Mucosa of rectum (tissue), 2 donors: ENCODE measurements around the gene SLC51B.

ENCODE experiments used
- H3K27ac ChIP-seq, 2 donors: one replicate each; pipeline ENCODE4 v1.7.0; 2013; ENCODE audit warnings: inconsistent platforms in 2 of 2, low read depth in 2 of 2, low read length in 2 of 2
- H3K27me3 ChIP-seq, 2 donors: one replicate each; pipeline ENCODE4 v1.7.0; 2013; ENCODE audit warnings: low read length in 2 of 2; ENCODE audit not compliant: control insufficient read depth in 2 of 2, insufficient read depth in 2 of 2
- H3K36me3 ChIP-seq, 2 donors: one replicate each; pipeline ENCODE4 v1.7.0; 2013; ENCODE audit warnings: low read length in 2 of 2; ENCODE audit not compliant: control insufficient read depth in 2 of 2, insufficient read depth in 2 of 2
- H3K4me1 ChIP-seq, 2 donors: one replicate each; pipeline ENCODE4 v1.7.0; 2013; ENCODE audit warnings: low read length in 2 of 2, mild to moderate bottlenecking in 1 of 2; ENCODE audit not compliant: control insufficient read depth in 2 of 2, insufficient read depth in 2 of 2
- H3K4me3 ChIP-seq, 2 donors: one replicate each; pipeline ENCODE4 v1.7.0; 2013; ENCODE audit warnings: low read length in 2 of 2
- H3K9ac ChIP-seq, 2 donors: one replicate each; pipeline ENCODE4 v1.7.0; 2013; ENCODE audit warnings: low read length in 2 of 2, low read depth in 1 of 2, mild to moderate bottlenecking in 1 of 2
- H3K9me3 ChIP-seq, 2 donors: one replicate each; pipeline ENCODE4 v1.7.0; 2013; ENCODE audit warnings: low read length in 2 of 2; ENCODE audit not compliant: control insufficient read depth in 2 of 2
- donor health status: healthy.
- donor health status: Normal muscosa, but diverticular disease.

Gene SLC51B

GRCh38 chr15:65079580-65079979 lies 34.4 kb downstream of the SLC51B start:
- H3K27ac ChIP-seq = no peak overlapping the region
- H3K4me3 ChIP-seq = no peak overlapping the region
- no peak overlapping the region for H3K9ac ChIP-seq
- no peaks in the 10 kb centered on the region for H3K9me3 ChIP-seq
- H3K27me3 ChIP-seq = no peaks in the 10 kb centered on the region
- peaks cover 15 to 23% of the 10 kb centered on the region in 2 donors for H3K4me1 ChIP-seq
- no peaks in the 10 kb centered on the region for H3K36me3 ChIP-seq

DNA sequence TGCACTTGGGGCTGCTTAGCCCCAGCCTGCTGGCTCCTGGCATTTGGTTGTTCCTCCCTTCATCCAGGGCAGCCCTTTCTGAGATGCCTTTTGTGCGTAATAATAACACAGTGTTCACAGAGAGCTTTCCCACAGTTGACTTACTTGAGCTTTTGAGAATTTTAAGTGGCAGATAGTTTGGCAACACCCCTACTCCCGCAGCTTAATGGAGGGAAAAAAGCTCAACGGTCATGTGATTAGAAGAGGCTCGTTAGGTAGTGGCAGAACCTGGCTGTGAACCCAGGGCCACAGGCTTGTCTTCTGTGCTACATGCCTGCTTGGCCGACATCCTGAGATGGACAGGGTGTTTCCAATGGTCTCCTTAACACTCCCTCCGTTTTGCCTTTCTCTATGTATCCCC lies 36.1 kb downstream of the SLC51B start:
- Histone ChIP-seq H3K4me1 (peaks cover 15 to 23% of the 10 kb centered on the region in 2 donors), H3K9me3 (no peaks in the 10 kb centered on the region), H3K9ac (no peak overlapping the region), H3K4me3 (no peak overlapping the region), H3K27ac (no peak overlapping the region), H3K36me3 (no peaks in the 10 kb centered on the region), H3K27me3 (no peaks in the 10 kb centered on the region)

DNA sequence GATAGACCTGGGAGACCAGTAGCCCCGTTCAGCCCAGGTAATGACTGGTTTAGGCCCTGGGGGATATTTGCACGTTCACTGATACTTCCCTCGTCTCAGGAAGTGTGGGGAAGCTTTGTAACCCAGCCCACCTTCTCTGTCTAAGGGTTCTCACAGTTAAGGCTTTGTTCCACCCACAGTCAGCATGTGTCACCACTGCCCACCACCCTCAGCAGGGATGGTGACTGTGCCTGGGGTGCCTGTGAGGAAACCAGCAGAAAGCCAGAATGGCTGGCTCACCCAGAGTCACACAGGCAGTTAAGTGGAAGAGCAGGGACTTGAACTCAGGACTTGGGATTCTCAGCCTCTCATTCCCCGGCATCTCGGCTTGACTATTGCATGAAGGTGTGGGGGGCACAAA lies 36.6 kb downstream of the SLC51B start:
- peaks cover 15 to 24% of the 10 kb centered on the region in 2 donors for H3K4me1 ChIP-seq
- no peaks in the 10 kb centered on the region for H3K9me3 ChIP-seq
- H3K9ac ChIP-seq = peak overlapping the region in 1 of 2 donors; percentile 33
- no peaks in the 10 kb centered on the region for H3K27me3 ChIP-seq
- H3K27ac ChIP-seq = peak overlapping the region in 1 of 2 donors; percentile 49
- no peaks in the 10 kb centered on the region for H3K36me3 ChIP-seq
- no peak overlapping the region for H3K4me3 ChIP-seq

DNA sequence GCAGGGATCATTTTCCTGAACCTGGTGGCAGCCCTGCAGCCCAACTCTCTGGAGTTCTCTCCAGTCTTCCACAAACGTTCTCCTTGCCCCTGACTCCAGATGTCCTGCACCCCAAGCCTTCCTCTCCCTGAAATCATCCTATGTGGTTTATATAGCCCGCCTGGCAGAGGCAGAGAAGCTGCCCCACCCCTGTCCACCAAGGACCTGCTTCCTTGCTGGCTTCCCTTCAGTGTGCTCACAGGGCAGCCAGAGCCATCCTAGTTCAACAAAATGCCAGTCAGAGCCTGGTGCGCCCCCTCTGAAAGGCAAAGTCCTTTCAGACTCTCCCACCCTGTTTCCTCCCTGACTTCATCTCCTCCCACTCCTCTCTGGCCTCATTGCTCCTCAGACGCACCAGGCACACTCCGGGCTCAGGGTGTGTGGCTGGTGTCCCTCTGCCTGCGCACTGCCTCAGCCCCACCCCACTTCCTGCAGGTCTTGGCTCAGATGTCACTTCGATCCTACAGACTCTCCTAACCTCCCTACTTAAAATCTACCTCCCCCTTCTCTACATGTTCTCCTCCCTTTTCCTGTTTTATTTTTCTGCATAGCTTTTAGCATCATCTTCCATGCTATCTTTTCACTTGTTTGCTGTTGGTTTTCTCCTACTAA lies 37.2 kb downstream of the SLC51B start:
- Histone ChIP-seq H3K9ac (peak overlapping the region in 1 of 2 donors; percentile 33), H3K27me3 (no peaks in the 10 kb centered on the region), H3K27ac (peak overlapping the region; percentile 30 to 49), H3K4me1 (peaks cover 15 to 30% of the 10 kb centered on the region in 2 donors), H3K4me3 (peak overlapping the region in 1 of 2 donors; percentile 14), H3K9me3 (no peaks in the 10 kb centered on the region), H3K36me3 (no peaks in the 10 kb centered on the region)

DNA sequence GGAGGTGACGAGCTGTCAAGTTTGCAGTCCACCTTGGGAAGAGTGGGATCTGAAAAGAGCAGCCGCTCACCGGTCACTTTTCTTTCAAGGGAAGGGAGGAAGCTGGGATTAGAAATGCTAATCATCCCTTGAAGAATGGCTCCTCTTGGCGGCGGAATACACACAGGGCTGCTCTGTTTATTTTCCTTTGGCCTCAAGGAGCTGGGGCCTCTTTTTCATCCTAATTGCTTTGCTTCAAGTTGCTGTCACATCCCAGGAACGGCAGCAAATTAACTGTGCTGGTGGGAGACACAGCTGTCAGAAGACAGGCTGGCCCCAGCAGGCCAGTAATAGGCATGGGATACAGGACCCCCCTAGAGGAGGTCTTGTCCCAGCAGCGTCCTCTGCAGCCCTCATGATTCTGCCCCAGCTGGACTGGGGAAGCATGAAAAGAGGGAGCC lies 38.1 kb downstream of the SLC51B start:
- Histone ChIP-seq H3K9ac (no peak overlapping the region), H3K4me1 (peaks cover 22 to 30% of the 10 kb centered on the region in 2 donors), H3K4me3 (no peak overlapping the region), H3K27ac (no peak overlapping the region), H3K36me3 (no peaks in the 10 kb centered on the region), H3K27me3 (no peaks in the 10 kb centered on the region), H3K9me3 (no peaks in the 10 kb centered on the region)

- H3K4me1 ChIP-seq = peaks cover 35 to 43% of the 10 kb centered on the region in 2 donors
- no peak overlapping the region for H3K9ac ChIP-seq
- H3K27ac ChIP-seq = no peak overlapping the region
Observed at GRCh38 chr15:65084500-65085206, 39.5 kb downstream of the SLC51B start.

DNA sequence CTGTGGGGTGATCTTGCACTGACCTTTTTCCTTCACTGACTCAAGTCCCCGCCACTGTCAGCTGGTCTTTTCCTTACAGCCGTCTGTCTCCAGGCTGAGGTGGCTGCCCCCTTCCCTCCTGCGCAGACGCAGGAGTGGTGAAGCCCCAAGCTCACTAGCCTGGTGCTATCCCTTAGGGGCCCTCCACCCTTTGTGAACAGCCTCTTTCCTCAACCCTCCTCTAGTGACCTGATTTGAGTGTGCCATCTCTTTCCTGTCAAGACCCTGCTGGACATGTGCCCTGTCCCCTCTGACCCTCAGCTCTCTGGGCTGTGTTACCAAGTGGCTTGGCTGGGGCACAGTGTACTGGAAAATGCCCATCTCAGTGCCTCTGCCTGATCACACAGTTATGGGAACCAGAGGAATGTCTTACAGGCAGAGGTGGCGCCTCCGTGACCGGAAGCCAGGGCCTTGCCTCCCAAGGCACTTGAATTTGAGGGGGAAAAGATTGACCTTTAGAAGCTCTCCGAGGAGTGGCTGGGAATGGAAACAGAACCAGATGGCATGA lies 40.1 kb downstream of the SLC51B start:
- no peak overlapping the region for H3K9ac ChIP-seq
- no peaks in the 10 kb centered on the region for H3K27me3 ChIP-seq
- H3K36me3 ChIP-seq = no peaks in the 10 kb centered on the region
- no peaks in the 10 kb centered on the region for H3K9me3 ChIP-seq
- peaks cover 37 to 43% of the 10 kb centered on the region in 2 donors for H3K4me1 ChIP-seq
- H3K27ac ChIP-seq = no peak overlapping the region
- H3K4me3 ChIP-seq = no peak overlapping the region

More at GRCh38 chr15:65084500-65085206, 39.5 kb downstream of the SLC51B start:
- Histone ChIP-seq H3K4me3 (no peak overlapping the region), H3K9me3 (no peaks in the 10 kb centered on the region), H3K27me3 (no peaks in the 10 kb centered on the region), H3K36me3 (no peaks in the 10 kb centered on the region)

DNA sequence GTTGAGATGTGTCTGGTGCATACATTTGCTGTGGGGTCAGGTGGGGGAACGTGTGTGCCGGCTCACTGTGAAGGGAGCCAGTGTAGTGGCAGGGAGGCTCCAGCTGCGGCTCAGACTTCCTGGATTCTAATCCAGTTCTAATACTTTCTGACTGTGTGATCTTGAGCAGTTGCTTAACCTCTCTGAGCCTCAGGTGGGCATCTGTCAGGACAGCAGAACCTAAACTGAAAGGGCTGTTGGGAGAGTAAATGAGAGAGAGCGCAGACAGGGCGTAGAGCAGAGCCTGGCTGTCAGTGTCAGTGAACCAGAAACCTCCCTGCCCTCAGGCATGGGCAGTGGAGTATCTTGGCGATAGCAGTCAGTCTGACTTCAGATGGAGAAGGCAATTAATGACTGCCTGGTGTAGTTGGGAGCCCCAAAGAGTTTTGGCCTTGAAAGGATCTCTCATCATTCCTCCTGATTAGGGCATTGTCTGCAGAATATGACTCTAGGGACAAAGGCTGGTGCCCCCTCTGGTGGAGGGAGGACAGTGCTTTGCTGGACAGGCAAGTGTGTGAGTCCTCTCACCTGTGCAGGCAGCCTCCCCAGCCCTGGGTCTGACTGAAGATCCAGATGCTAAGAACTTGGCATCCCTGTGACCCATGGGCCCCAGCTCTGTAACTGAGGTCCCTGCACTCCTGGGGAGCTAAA lies 40.9 kb downstream of the SLC51B start:
- peaks cover 35 to 43% of the 10 kb centered on the region in 2 donors for H3K4me1 ChIP-seq
- H3K9ac ChIP-seq = no peak overlapping the region
- H3K27ac ChIP-seq = no peak overlapping the region
- no peaks in the 10 kb centered on the region for H3K27me3 ChIP-seq
- H3K36me3 ChIP-seq = no peaks in the 10 kb centered on the region
- H3K9me3 ChIP-seq = no peaks in the 10 kb centered on the region
- no peak overlapping the region for H3K4me3 ChIP-seq

GRCh38 chr15:65086680-65087111 lies 41.5 kb downstream of the SLC51B start:
- Histone ChIP-seq H3K4me1 (peaks cover 34 to 43% of the 10 kb centered on the region in 2 donors), H3K9me3 (no peaks in the 10 kb centered on the region), H3K27ac (no peak overlapping the region), H3K27me3 (no peaks in the 10 kb centered on the region), H3K9ac (no peak overlapping the region), H3K4me3 (no peak overlapping the region), H3K36me3 (no peaks in the 10 kb centered on the region)

DNA sequence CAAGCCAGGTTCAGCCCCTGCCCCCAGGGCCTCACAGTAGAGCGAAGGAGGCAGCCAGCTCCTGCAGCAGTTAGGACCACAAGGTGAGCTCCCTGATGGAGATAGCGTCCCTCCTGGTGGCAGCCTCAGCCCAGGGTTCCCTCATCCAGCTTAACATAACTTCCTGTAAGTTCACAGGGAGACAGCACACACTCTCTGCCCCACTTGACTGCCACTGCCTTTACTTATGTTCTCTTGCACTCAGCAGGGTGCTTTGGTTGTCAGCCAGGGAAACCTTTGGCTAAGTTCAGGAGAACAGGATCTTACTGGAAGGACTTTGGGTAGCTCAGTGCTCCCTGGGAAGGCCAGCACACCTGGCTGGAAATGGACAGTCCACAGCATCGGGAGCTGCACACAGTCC lies 42.2 kb downstream of the SLC51B start:
- Histone ChIP-seq H3K27ac (peak overlapping the region; percentile 94 to 96), H3K4me1 (peaks cover 27 to 36% of the 10 kb centered on the region in 2 donors), H3K4me3 (no peak overlapping the region), H3K36me3 (no peaks in the 10 kb centered on the region), H3K27me3 (no peaks in the 10 kb centered on the region), H3K9me3 (no peaks in the 10 kb centered on the region), H3K9ac (peak overlapping the region; percentile 58 to 75)
